ENCODE data around the gene PPP1R9A.

PPP1R9A gene

GRCh38 chr7:95041031-95041430 is 133.6 kb downstream of the PPP1R9A start:
- TF ChIP-seq, protein P1, sequence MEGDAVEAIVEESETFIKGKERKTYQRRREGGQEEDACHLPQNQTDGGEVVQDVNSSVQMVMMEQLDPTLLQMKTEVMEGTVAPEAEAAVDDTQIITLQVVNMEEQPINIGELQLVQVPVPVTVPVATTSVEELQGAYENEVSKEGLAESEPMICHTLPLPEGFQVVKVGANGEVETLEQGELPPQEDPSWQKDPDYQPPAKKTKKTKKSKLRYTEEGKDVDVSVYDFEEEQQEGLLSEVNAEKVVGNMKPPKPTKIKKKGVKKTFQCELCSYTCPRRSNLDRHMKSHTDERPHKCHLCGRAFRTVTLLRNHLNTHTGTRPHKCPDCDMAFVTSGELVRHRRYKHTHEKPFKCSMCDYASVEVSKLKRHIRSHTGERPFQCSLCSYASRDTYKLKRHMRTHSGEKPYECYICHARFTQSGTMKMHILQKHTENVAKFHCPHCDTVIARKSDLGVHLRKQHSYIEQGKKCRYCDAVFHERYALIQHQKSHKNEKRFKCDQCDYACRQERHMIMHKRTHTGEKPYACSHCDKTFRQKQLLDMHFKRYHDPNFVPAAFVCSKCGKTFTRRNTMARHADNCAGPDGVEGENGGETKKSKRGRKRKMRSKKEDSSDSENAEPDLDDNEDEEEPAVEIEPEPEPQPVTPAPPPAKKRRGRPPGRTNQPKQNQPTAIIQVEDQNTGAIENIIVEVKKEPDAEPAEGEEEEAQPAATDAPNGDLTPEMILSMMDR (IDR thresholded peaks at IDR 0.05; ENCODE audit: insufficient read depth, low read depth, low read length, missing control alignments): no peak
- DNase-seq (ENCODE audit: low read depth): no peak
- H3K4me3 ChIP-seq (ENCODE audit: low read depth, low read length): no peak overlapping the region

DNA sequence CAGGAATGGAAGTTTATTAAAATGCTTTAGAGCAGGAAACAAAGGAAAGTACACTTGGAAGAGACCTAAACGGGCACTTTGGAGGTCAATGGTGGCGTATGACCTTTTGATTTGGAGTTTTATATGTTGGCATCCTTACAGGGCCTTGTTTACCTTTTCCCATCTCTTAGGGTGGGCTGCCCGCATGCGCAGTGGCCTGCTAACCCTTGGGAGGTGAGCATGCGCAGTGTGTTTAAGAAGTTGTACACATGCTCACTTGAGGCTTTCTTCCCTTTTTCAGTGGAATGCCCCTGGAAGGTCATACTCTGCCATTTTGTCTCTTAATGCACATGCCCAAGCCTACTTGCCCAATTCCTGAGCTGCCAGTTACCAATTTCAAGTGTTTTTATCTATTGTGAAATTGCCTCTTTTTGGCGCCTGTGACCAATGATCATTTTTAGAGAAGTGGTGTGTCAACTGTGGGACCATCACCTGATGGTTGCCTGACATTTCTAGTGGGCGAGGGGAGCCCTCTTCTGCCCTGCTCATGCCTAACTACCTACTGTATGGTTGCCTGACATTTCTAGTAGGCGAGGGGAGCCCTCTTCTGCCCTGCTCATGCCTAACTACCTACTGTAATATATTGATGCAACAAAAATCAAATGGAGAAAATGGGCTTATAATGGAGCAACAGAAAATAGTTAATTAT is 138.0 kb downstream of the PPP1R9A start:
- DNase-seq (ENCODE audit: low read depth): peak; percentile 27
- TF ChIP-seq, protein P1 (IDR thresholded peaks at IDR 0.05; ENCODE audit: insufficient read depth, low read depth, low read length, missing control alignments): no peak
- H3K4me3 ChIP-seq (ENCODE audit: low read depth, low read length): no peak overlapping the region

DNA sequence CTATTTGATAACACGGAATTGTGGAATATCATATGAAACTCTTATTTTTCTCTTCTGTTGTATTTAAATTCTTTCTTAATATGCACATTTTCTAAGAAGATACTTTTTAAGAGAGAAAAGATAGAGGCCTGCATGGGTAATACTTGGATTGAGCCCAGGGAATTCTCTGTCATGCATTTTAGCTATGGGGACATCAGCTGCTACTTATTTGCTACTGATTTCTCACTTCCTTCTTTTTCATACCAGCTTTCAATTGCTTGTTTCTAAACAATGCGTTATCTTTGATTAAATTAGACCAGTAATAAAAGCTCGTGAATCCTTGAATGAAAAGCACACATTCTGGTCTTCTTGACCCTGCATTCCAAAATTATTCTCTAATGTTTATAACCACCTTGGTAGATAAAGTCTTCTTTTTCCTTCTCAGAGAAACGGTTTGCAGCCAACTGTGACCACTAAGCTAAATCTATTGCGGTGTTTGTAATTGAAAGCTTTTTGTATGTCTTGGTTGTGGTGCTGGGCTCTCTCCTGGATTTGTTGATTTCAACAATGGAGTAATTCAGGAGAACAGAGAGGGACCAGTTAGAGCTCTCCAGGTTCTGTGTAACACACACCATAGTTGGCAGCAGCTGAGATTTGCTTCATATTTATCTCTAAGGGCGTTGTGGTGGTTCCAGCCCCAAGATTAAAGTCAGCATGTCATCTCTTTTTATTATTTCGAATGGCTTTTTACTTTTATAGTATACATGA is 139.3 kb downstream of the PPP1R9A start:
- TF ChIP-seq, protein P1 (IDR thresholded peaks at IDR 0.05; ENCODE audit: insufficient read depth, low read depth, low read length, missing control alignments): no peak
- DNase-seq (ENCODE audit: low read depth): no peak

GRCh38 chr7:95047291-95047690 is 139.9 kb downstream of the PPP1R9A start:
- no peak for DNase-seq (ENCODE audit: low read depth)
- TF ChIP-seq, protein P1 (IDR thresholded peaks at IDR 0.05; ENCODE audit: insufficient read depth, low read depth, low read length, missing control alignments): no peak

More for the DNA sequence above, 139.3 kb downstream of the PPP1R9A start:
- no peak overlapping the region for H3K4me3 ChIP-seq (ENCODE audit: low read depth, low read length)

DNA sequence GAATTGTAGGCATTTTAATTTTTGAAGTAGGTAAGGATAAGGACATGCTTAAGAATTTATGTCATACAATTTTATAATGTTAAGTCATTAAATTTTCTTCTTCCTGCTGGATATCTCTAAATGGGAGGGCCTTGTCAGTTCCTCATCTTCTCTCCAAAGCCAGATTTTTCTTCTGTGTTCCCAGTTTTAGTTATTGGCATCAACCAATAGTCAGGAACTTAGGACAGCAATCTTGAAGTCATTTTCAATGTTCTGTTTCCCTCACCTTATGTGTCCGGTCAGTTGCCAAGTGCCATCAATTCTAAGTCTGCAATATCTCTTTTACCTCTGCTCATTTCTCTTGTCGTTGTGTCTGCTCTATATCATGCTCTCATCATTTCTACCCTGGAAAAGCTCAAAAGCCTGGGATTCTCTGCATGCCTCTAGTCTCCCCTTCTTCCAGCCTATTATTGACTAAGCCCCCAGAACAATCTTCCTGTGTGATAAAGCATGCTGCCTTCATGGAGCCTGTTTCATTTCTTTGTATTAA is 145.2 kb downstream of the PPP1R9A start:
- H3K4me3 ChIP-seq (ENCODE audit: low read depth, low read length): no peak overlapping the region
- no peak for DNase-seq (ENCODE audit: low read depth)
- TF ChIP-seq, protein P1 (IDR thresholded peaks at IDR 0.05; ENCODE audit: insufficient read depth, low read depth, low read length, missing control alignments): no peak

More at GRCh38 chr7:95047291-95047690, 139.9 kb downstream of the PPP1R9A start:
- H3K4me3 ChIP-seq (ENCODE audit: low read depth, low read length): no peak overlapping the region

DNA sequence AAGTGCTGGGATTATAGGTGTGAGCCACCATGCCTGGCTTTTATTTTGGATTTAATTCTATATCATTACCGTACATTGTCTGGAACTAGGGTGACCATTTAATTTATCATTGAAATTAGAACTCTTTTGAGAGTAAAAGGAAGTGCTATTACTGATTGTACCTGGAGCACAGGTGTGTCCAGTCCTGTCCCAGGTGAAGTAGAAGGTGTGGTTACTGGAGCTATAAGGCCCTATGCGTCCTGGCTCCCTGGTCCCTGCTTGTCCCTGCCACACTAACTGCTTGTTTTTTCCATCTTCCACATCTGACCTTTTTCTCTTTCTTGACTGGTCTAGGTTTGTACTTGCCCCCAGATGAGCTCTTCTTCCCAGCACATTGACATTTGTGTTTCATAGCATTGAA is 147.0 kb downstream of the PPP1R9A start:
- DNase-seq (ENCODE audit: low read depth): no peak
- H3K4me3 ChIP-seq (ENCODE audit: low read depth, low read length): no peak overlapping the region
- TF ChIP-seq, protein P1 (IDR thresholded peaks at IDR 0.05; ENCODE audit: insufficient read depth, low read depth, low read length, missing control alignments): no peak

Data from GM12865 (cell line).